Osteocyte (in vitro differentiated cells): ENCODE data around the gene CHD5. TPM values are rescaled to one million over a fixed set of nuclear protein-coding genes. Genes with fewer than 3 reads are reported as not detected.

Experiments used
- DNase-seq: peaks from one replicate; pipeline ENCODE4 v3.0.0; 2021; ENCODE audit warnings: mixed read lengths; ENCODE audit not compliant: unreplicated experiment; ENCODE audit errors: extremely low spot score
- H3K27ac Mint-ChIP-seq: one replicate; pipeline ENCODE4 v1.8.0; 2021; ENCODE audit warnings: mild to moderate bottlenecking, mixed read lengths; ENCODE audit not compliant: unreplicated experiment
- H3K27me3 Mint-ChIP-seq: one replicate; pipeline ENCODE4 v1.8.0; 2021; ENCODE audit warnings: mixed read lengths; ENCODE audit not compliant: unreplicated experiment
- H3K36me3 Mint-ChIP-seq: one replicate; pipeline ENCODE4 v1.8.0; 2021; ENCODE audit warnings: mixed read lengths; ENCODE audit not compliant: unreplicated experiment
- H3K4me1 Mint-ChIP-seq: one replicate; pipeline ENCODE4 v1.8.0; 2021; ENCODE audit warnings: mixed read lengths; ENCODE audit not compliant: unreplicated experiment
- H3K4me3 Mint-ChIP-seq: one replicate; pipeline ENCODE4 v1.8.0; 2021; ENCODE audit warnings: mild to moderate bottlenecking, moderate library complexity, mixed read lengths; ENCODE audit not compliant: unreplicated experiment
- H3K9me3 Mint-ChIP-seq: one replicate; pipeline ENCODE4 v1.8.0; 2021; ENCODE audit warnings: mixed read lengths; ENCODE audit not compliant: unreplicated experiment
- CTCF ChIP-seq: fragments of 200-600 bp; sonication (generic); IDR thresholded peaks from 2 replicates; pipeline ENCODE4 v1.5.0; 2021; ENCODE audit warnings: antibody characterized with exemption, mild to moderate bottlenecking, moderate library complexity
- total RNA-seq: library from RNA; stranded (reverse); gene quantifications from 2 replicates; pipeline ENCODE4 v1.2.1, GENCODE V29; 2021

Gene CHD5
- total RNA-seq, 1 donor from 2014 or later = 0.43 TPM

- no peaks in the 10 kb centered on the region for H3K27me3 Mint-ChIP-seq
- no peaks in the 10 kb centered on the region for H3K4me1 Mint-ChIP-seq
- no peak for DNase-seq
- H3K9me3 Mint-ChIP-seq = no peaks in the 10 kb centered on the region
- no peak for TF ChIP-seq CTCF
- H3K27ac Mint-ChIP-seq = no peak overlapping the region
- no peak overlapping the region for H3K4me3 Mint-ChIP-seq
- H3K36me3 Mint-ChIP-seq = no peaks in the 10 kb centered on the region
Measured at GRCh38 chr1:6083801-6084446, 96.2 kb downstream of the CHD5 start.

- DNase-seq = no peak
- Mint-ChIP-seq H3K4me1 (no peaks in the 10 kb centered on the region), H3K27me3 (no peaks in the 10 kb centered on the region), H3K4me3 (no peak overlapping the region), H3K36me3 (no peaks in the 10 kb centered on the region), H3K9me3 (no peaks in the 10 kb centered on the region), H3K27ac (no peak overlapping the region)
- no peak for TF ChIP-seq CTCF
Measured at GRCh38 chr1:6083385-6083784, 96.7 kb downstream of the CHD5 start.

GRCh38 chr1:6082430-6082971 is 97.6 kb downstream of the CHD5 start:
- H3K36me3 Mint-ChIP-seq = no peaks in the 10 kb centered on the region
- H3K27ac Mint-ChIP-seq = no peak overlapping the region
- DNase-seq = no peak
- no peaks in the 10 kb centered on the region for H3K27me3 Mint-ChIP-seq
- H3K9me3 Mint-ChIP-seq = no peaks in the 10 kb centered on the region
- no peak overlapping the region for H3K4me3 Mint-ChIP-seq
- no peaks in the 10 kb centered on the region for H3K4me1 Mint-ChIP-seq
- TF ChIP-seq CTCF = peak; percentile 25

- no peak overlapping the region for H3K4me3 Mint-ChIP-seq
- no peaks in the 10 kb centered on the region for H3K36me3 Mint-ChIP-seq
- no peak for TF ChIP-seq CTCF
- no peak overlapping the region for H3K27ac Mint-ChIP-seq
- H3K4me1 Mint-ChIP-seq = no peaks in the 10 kb centered on the region
- DNase-seq = no peak
- H3K27me3 Mint-ChIP-seq = no peaks in the 10 kb centered on the region
- H3K9me3 Mint-ChIP-seq = no peaks in the 10 kb centered on the region
Measured at GRCh38 chr1:6081901-6082300, 98.2 kb downstream of the CHD5 start.

DNA sequence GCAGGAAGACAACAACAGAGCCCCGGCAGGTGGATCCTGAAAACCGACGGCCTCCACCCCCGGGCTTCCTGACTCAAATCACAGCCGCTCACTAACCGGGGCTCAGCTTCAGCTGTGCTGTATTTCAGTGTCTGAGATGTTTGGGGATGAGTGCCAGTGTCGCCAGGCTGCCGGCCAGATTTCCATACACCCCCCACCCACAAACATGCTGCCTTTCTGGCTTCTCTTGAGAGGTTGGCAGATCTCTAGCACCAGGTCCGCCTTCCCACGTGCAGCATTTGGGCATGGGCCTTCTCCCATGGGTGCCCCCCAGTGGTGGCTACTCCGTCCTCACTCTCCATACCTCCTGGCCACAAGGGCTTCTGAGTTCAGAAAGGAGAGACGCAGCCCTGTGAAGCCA is 99.7 kb downstream of the CHD5 start:
- Mint-ChIP-seq H3K4me3 (no peak overlapping the region), H3K9me3 (peaks cover 3% of the 10 kb centered on the region), H3K36me3 (no peaks in the 10 kb centered on the region), H3K27me3 (no peaks in the 10 kb centered on the region), H3K27ac (no peak overlapping the region), H3K4me1 (no peaks in the 10 kb centered on the region)
- no peak for DNase-seq
- no peak for TF ChIP-seq CTCF
